ENCODE measurements around the gene SPATS2L.

The SPATS2L gene

DNA sequence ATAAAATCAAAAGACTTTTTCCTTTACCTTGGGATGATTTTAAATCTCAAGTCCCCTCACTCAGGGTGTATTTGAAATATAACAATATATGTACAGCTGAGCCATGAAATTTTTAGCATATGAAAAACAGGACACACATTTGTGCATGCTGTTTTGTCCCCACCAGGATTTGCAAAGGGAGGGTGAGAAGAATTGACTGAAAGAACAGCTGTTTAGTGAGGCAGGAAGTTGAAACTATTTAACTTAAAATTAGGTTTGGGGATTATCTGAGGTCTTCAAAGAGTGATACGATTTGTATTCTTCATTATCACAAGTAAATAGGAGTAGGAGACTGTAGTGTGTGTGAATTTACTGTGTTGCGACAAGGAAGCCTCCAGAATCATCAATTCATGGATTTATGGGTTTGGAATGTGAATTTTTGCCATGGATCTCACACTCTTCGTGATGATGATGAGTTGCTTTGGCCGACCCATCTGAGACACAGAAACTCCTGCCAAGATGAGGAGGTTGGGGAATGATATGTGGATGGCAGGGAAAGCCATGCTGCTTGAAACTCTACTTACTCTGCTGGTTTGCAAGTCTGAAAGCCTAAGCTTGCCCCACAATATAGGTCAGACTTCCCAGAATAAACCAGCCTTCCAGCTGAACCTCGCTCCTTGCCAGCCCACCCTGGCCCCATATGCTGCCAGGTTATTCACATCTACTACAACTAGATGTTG, 31.0 kb upstream of the SPATS2L start:
- TF ChIP-seq, protein P1, sequence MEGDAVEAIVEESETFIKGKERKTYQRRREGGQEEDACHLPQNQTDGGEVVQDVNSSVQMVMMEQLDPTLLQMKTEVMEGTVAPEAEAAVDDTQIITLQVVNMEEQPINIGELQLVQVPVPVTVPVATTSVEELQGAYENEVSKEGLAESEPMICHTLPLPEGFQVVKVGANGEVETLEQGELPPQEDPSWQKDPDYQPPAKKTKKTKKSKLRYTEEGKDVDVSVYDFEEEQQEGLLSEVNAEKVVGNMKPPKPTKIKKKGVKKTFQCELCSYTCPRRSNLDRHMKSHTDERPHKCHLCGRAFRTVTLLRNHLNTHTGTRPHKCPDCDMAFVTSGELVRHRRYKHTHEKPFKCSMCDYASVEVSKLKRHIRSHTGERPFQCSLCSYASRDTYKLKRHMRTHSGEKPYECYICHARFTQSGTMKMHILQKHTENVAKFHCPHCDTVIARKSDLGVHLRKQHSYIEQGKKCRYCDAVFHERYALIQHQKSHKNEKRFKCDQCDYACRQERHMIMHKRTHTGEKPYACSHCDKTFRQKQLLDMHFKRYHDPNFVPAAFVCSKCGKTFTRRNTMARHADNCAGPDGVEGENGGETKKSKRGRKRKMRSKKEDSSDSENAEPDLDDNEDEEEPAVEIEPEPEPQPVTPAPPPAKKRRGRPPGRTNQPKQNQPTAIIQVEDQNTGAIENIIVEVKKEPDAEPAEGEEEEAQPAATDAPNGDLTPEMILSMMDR (IDR thresholded peaks at IDR 0.05; ENCODE audit: borderline replicate concordance, insufficient read depth, low read depth, low read length) = no peak
- H3K4me3 ChIP-seq (ENCODE audit: low read depth, low read length) = no peak overlapping the region

GRCh38 chr2:200276472-200276871, 30.0 kb upstream of the SPATS2L start:
- TF ChIP-seq, protein P1 (IDR thresholded peaks at IDR 0.05; ENCODE audit: borderline replicate concordance, insufficient read depth, low read depth, low read length) = no peak

DNA sequence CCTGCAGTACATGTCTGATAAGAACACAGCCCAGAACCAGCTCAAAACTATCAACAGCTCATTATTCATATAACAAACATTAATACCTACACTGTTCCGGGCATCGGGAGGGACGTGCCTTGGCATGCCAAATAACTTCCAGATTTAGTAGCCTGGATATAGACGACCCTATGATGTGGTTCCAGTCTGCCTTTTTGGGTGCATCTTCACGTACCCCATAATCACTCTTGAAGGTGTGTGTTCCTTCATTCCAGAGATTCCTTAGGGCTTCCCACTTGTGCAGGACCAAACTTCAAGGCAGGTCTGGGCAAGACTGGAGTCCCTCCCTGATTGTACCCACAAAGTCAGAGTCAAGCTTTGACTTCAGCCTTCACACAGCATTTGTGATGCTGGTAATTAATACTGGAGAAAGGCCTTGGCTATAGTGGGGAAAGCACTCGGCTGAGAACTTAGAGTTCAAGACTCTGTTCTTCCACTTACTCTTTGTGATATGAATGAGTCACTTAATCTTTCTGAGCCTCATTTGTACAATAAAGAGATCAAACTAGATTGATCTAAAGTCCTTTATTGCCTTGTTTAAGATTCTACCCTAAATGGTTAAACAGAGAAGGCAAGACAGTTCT, 27.7 kb upstream of the SPATS2L start:
- TF ChIP-seq, protein P1 (IDR thresholded peaks at IDR 0.05; ENCODE audit: borderline replicate concordance, insufficient read depth, low read depth, low read length) = no peak
- no peak overlapping the region for H3K4me3 ChIP-seq (ENCODE audit: low read depth, low read length)

More at GRCh38 chr2:200276472-200276871, 30.0 kb upstream of the SPATS2L start:
- H3K4me3 ChIP-seq (ENCODE audit: low read depth, low read length) = no peak overlapping the region

GRCh38 chr2:200279857-200280256, 26.6 kb upstream of the SPATS2L start:
- H3K4me3 ChIP-seq (ENCODE audit: low read depth, low read length) = no peak overlapping the region

GRCh38 chr2:200286578-200286977, 19.9 kb upstream of the SPATS2L start:
- no peak overlapping the region for H3K4me3 ChIP-seq (ENCODE audit: low read depth, low read length)
- TF ChIP-seq, protein P1 (IDR thresholded peaks at IDR 0.05; ENCODE audit: borderline replicate concordance, insufficient read depth, low read depth, low read length) = no peak

More at GRCh38 chr2:200279857-200280256, 26.6 kb upstream of the SPATS2L start:
- TF ChIP-seq, protein P1 (IDR thresholded peaks at IDR 0.05; ENCODE audit: borderline replicate concordance, insufficient read depth, low read depth, low read length) = no peak

GRCh38 chr2:200288670-200289429, 17.6 kb upstream of the SPATS2L start:
- TF ChIP-seq, protein P1 (IDR thresholded peaks at IDR 0.05; ENCODE audit: borderline replicate concordance, insufficient read depth, low read depth, low read length) = no peak
- no peak overlapping the region for H3K4me3 ChIP-seq (ENCODE audit: low read depth, low read length)
